HT-29 (cell line): ENCODE measurements around the gene SULT1A1. TPM values are rescaled to one million over a fixed set of nuclear protein-coding genes. Genes with fewer than 3 reads are reported as not detected.
"Not testable (repeated sequence)": the region's sequence is repeated elsewhere in the genome, so short reads cannot be mapped to it uniquely, and the experiment has no call there.

Source experiments
- DNase-seq: peaks from one replicate; pipeline ENCODE4 v3.0.0-alpha.2; 2015; ENCODE audit warnings: low spot score
- total RNA-seq: library from RNA; depleted of rRNA; stranded (reverse); fragments of >200 nt; shearing (Covaris generic); gene quantifications from 2 replicates; pipeline ENCODE4 v1.2.3, GENCODE V29; 2014

SULT1A1 gene
- total RNA-seq, 1 experiment from 2014 or later: 30.9 TPM

- not testable (repeated sequence) for DNase-seq
These were observed 812 bp downstream of the SULT1A1 start for GRCh38 chr16:28608867-28609596.

- DNase-seq: not testable (repeated sequence)
These were observed 1.4 kb downstream of the SULT1A1 start for GRCh38 chr16:28608496-28608808.

- not testable (repeated sequence) for DNase-seq
These were observed 2.0 kb downstream of the SULT1A1 start for GRCh38 chr16:28607681-28608495.

DNA sequence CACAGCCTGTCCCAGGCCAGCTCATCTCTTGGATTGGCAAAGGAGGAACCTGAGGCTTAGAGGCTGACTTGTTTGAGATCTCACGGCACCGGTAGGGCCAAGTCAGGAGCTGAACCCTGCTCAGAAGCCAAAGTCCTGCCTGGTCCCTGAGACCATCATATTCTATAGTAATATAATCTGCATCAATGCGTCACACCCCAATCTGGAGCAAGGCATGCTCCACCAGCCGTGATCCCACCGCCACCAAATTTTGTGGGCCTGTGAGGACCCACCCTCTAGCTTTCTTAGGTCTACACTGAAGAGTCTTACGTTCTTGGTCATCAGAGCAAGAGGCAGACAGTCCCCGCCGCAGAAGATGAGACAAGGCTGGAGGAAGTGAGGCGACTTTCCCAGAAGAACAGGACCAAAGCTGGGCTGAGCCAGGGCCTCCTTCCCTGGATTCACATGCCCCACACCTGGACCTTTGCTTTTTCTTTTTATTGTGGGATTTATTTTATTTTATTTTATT lies 2.7 kb downstream of the SULT1A1 start:
- no peak for DNase-seq

- DNase-seq: no peak
These were observed 3.3 kb downstream of the SULT1A1 start for GRCh38 chr16:28606291-28607115.

DNA sequence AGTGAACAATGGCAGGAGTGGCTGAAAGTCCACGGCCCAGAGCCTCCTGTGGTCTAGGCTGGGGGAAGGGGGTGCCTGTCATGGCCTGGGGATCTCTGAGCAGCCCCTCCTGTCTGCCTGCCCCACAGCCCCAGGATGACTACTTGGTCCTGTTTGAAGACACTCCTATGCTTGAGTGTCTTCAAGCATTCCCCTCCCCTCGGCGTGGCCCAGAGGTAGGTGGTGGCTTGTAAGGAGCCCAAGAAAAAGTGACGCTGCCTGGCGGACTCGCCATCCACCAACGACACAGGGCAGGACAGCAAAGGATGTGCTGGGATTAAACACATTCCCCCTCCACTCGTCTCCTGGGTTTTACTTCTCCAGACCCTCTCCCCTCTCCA lies 5.7 kb downstream of the SULT1A1 start:
- DNase-seq: no peak

- DNase-seq: no peak
These were observed 6.3 kb downstream of the SULT1A1 start for GRCh38 chr16:28603381-28604185.

- DNase-seq: no peak
These were observed 7.3 kb downstream of the SULT1A1 start for GRCh38 chr16:28602529-28602928.

DNA sequence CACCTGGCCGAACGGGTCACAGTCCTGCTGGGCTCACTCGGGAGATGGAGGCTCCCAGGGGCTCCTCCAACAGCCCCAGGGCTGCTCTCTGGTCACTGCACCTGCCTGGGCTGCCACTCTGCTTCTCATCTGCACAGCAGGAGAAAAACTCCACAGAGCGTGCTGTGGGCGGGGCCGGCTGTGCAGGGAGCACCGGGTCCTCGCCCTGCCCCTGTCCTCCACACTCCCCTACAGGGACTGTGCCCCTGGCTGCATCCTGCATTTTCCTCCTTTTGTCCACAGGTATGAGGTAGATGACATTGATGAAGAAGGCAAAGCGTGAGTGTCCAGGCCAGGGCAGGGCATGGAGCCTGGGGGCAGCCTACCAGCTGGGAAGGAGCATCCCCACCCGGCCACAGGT lies 7.8 kb downstream of the SULT1A1 start:
- not testable (repeated sequence) for DNase-seq

- DNase-seq: not testable (repeated sequence)
These were observed 8.3 kb downstream of the SULT1A1 start for GRCh38 chr16:28601589-28601988.

DNA sequence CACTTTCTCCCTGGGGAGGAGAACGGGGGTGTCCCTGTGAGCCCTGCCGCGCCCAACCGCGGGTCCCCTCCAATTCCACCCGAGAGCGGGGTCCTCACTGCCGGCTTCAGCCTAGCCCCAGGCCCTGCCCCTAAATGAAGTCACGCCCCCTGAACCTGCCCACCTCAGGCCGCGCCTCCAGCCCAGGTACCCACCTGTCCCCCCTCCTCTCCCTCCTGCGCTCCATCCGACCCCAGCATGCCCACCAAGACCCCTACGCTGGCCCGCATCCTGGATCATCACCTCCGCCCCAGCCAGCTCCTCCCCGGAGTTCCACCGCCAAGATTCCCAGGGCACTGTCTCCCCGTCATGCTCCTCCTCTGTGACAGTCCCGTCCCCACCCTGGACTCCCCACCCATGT lies 8.9 kb downstream of the SULT1A1 start:
- DNase-seq: not testable (repeated sequence)

DNA sequence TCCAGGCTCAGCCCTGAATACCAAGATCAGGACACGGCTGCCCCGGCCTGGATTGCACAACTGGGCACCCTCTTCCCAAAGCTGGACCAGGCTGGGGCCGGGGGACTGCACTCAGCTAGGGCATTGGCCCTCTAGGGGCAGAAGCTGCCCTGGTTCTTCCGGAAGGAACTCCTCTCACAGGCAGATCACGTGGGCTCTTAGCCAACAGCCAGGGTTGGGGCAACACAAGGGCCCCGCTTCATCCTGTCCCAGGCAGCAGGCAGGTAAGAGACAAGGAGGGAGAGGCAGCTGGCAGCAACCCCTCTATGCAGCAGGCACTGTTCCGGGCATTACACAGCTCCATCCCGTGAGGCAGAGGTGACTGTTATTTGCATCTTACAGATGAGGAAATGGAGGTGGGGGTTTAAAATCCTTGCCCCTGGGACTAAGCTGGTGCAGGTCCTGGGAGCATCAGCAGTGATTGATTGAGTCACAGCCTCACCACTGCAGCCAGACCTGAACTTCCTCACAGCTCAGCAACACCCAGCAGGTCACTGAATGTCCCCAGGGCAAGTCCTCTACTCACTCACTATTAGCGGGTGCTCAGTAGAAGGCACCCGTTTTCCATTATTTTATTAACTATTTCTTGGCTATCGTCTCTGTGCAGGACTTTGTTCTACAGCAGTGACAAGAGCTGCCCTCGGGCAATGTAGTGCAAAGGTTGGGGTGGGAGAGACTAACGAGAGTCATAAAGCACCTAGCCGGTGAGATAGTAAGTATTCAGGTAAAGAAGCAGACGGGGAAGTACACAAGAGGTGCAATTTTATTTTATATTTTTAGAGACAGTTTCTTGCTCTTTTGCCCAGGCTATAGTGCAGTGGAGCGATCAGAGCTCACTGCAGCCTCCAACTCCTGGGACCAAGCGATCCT lies 10.2 kb downstream of the SULT1A1 start:
- DNase-seq: not testable (repeated sequence)

GRCh38 chr16:28597692-28598261 lies 12.1 kb downstream of the SULT1A1 start:
- peak; percentile 12 for DNase-seq

- DNase-seq: peak; percentile 53
These were observed 12.8 kb downstream of the SULT1A1 start, which contains the start of gene SULT1A2 for GRCh38 chr16:28596840-28597691. Gene SULT1A2, minus strand, starts transcription at chr16:28597050. Its CDS starts 1,120 bp downstream, at chr16:28595930.

DNA sequence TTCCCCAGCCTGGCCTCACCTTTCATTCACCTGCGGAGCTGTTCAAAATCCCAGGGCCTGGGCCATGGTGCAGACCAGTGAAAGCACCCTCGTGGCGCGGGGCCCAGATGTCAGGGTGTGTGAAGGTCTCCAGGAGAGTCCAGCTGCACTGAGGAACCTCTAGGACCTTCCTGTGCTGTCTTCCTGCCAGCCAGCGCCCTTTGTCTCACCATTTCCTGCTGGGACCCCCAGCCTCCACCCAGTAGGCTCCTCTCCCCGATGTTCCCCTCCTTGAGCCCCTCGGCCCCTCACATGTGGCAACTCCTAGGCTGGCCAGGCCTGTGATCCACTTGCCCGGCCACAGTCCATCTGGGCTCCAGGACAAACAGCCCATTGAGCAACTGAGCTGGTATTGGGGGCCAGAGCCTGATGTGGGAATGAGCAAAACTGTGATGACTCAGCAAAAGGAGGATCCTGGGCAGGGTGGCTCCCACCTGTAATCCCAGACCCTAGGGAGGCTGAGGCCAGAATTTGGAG lies 13.7 kb downstream of the SULT1A1 start:
- DNase-seq: no peak

DNA sequence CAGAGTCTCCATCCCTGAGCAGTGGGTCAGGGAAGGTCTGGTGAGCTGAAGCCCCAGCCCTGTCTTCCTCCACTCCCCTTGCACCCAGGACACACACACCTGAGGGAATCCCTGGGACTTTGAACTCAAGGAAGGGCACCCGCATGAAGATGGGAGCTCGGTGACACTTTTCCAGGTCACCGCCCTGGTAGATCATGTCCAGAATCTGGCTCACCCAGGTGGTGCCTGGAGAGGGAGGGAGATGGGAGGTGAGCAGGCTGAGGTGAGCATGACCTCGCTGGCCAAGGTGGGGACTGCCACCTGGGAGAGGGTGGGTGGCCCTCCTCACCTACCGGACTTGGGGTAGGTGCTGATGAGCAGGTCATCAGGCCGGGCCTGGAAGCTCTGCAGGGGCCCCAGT lies 14.4 kb downstream of the SULT1A1 start:
- DNase-seq: not testable (repeated sequence)

- DNase-seq: no peak
These were observed 16.8 kb downstream of the SULT1A1 start for GRCh38 chr16:28592979-28593553.

DNA sequence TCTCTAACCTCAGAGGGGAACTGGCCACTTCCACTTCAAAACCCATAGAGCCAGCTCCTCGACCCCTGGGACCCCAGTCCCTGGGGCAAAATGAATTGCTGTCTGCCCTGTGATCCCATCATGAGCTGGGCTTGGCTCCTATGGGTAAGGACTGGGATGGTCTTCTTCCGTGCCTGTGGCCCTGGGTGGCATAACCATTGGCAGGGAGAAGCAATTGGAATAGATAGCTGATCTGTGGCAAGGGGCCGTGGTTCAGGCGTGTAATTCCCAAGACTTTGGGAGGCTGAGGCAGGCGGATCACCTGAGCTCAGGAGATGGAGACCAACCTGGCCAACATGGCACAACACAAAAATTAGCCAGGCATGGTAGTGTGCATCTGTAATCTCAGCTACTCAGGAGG lies 17.3 kb downstream of the SULT1A1 start:
- no peak for DNase-seq
